Glutamatergic neuron (in vitro differentiated cells): ENCODE measurements around the gene PPP2R2C. TPM values are rescaled to one million over a fixed set of nuclear protein-coding genes. Genes with fewer than 3 reads are reported as not detected.

Experiments used
- DNase-seq: peaks from one replicate; pipeline ENCODE4 v3.0.0; 2022
- H3K27ac Mint-ChIP-seq: one replicate; pipeline ENCODE4 v1.8.0; 2020; ENCODE audit warnings: mild to moderate bottlenecking, mixed read lengths, inconsistent platforms; ENCODE audit not compliant: unreplicated experiment
- H3K27me3 Mint-ChIP-seq: one replicate; pipeline ENCODE4 v1.8.0; 2020; ENCODE audit warnings: mild to moderate bottlenecking, moderate library complexity, mixed read lengths, inconsistent platforms; ENCODE audit not compliant: unreplicated experiment
- H3K36me3 Mint-ChIP-seq: one replicate; pipeline ENCODE4 v1.8.0; 2020; ENCODE audit warnings: mild to moderate bottlenecking, mixed read lengths, inconsistent platforms; ENCODE audit not compliant: unreplicated experiment
- H3K4me1 Mint-ChIP-seq: one replicate; pipeline ENCODE4 v1.8.0; 2020; ENCODE audit warnings: mild to moderate bottlenecking, low read depth, mixed read lengths, inconsistent platforms; ENCODE audit not compliant: unreplicated experiment
- H3K4me3 Mint-ChIP-seq: one replicate; pipeline ENCODE4 v1.8.0; 2020; ENCODE audit warnings: mild to moderate bottlenecking, mixed read lengths, inconsistent platforms; ENCODE audit not compliant: unreplicated experiment
- H3K9me3 Mint-ChIP-seq: one replicate; pipeline ENCODE4 v1.8.0; 2020; ENCODE audit warnings: mild to moderate bottlenecking, moderate library complexity, mixed read lengths, inconsistent platforms; ENCODE audit not compliant: unreplicated experiment
- CTCF ChIP-seq: fragments of 200-600 bp; sonication (generic); IDR thresholded peaks from one replicate; pipeline ENCODE4 v1.5.0; 2021; ENCODE audit not compliant: partially characterized antibody, unreplicated experiment
- total RNA-seq: library from RNA; stranded (reverse); fragmentation: NEBNext Ultra II Directional; extraction: Animal tissue kit (Norgen Biotek cat#: 25700); gene quantifications from one replicate; pipeline ENCODE4 v1.2.1, GENCODE V29; 2021; ENCODE audit not compliant: unreplicated experiment

Gene PPP2R2C
- total RNA-seq, 1 donor from 2014 or later: 9.4 TPM

DNA sequence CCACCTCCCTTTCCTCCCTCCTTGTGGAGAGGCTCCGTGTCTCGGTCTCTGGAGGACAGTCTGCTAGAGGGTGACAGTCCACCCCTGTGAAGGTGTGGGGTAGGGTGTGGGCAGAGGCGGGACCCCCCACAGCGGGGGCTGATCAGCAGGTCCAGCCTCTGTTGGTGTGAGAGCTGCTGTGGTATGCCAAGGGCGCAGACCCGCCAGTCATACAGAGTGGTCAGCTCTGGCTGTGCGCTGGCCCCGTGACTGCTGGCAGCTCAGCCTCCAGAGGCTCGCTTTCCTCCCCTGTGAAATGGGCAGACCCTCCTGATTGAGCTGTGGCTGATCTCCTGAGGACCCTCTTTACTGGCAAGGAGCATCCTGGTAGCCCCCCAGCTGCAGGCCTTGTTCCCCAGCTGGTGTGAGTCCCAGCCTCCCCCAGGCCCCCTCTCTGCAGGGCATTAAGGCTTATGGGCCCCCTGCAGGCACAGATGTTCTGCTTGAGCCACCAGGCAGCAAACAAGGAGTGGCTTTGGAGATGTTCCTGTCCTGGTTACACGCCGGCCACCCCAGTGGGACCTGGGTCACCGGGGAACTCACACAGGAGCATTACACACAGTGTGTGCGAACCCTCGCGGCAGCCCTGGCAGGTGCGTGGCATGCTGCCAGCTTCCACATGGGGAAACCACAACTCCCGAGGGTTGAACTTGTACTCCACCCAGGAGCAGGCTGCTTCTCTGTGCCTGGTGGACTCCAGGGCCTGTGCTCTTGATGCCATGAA, 76.8 kb downstream of the PPP2R2C start:
- H3K9me3 Mint-ChIP-seq: peaks cover 6% of the 10 kb centered on the region
- no peaks in the 10 kb centered on the region for H3K36me3 Mint-ChIP-seq
- H3K4me3 Mint-ChIP-seq: no peak overlapping the region
- no peak for TF ChIP-seq CTCF
- no peak for DNase-seq
- H3K27me3 Mint-ChIP-seq: peaks cover 8% of the 10 kb centered on the region
- no peak overlapping the region for H3K27ac Mint-ChIP-seq
- peaks cover 15% of the 10 kb centered on the region for H3K4me1 Mint-ChIP-seq

DNA sequence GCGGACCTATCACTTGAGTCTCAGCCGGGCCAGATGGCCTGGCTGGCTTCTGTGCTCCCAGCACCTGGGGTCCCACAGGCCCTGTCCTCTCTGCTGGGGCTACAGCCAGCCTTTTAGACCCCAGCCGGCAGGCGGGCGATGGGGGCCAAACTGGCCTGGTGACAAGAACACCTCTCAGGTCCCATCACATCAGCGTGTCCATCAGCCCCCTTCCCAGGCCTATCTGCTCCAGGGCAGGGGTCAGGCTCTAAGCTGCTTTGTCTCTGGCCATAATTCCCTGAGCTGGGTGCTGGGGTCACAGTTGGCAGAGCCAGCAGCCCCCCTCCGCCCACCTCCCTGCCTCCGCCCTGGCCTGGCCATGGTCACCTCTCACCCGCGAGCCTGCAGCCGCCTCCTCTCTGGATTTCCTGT, 77.7 kb downstream of the PPP2R2C start:
- Mint-ChIP-seq H3K9me3 (peaks cover 6% of the 10 kb centered on the region), H3K36me3 (no peaks in the 10 kb centered on the region), H3K4me1 (peaks cover 12% of the 10 kb centered on the region), H3K27ac (no peak overlapping the region), H3K27me3 (peaks cover 8% of the 10 kb centered on the region), H3K4me3 (no peak overlapping the region)
- DNase-seq: no peak
- no peak for TF ChIP-seq CTCF

DNA sequence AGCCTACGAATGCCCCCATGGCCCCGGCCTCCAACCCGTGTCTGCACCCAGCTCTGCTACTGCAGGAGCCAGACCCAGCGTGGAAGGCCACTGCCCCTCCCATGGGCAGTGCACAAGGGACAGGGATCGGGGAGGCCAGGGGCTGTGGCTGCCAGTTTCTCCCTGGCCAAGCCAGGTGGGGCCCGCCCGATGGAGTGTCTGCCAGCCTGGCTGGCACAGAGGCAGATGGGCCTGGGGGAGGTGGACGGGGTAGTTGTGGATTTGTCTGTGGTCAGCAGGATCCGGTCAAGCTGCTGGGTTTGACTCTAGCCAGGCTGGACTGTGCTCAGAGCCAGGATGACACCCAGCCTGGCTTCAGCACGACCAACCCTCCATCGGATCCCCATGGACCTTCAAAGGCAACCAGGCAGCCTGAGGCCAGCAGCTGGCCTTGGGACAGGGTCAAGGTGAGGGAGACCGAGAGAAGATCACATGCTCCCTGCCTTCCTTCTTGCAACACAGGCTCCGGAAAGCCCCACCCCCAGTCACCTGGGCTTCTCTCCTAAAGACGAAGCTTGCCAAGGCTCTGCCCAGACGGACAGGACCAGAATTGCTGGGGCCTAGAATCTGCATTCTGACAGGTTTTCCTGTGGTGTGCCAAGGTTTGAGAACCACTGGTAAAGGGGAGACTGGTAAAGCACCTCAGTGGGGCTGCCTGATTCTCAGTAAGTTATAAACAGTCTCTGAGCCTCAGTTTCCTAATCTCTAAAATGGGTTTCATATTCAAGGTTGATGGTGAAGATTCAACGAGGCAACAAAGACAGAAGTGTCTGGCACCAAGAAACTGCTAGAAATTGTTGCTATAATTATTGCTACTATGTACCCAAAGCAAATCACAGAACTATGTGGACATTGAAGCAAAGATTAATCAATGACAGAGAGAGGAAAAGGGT, 78.6 kb downstream of the PPP2R2C start:
- TF ChIP-seq CTCF: no peak
- Mint-ChIP-seq H3K27ac (no peak overlapping the region), H3K9me3 (peaks cover 6% of the 10 kb centered on the region), H3K27me3 (peaks cover 9% of the 10 kb centered on the region), H3K4me1 (peaks cover 9% of the 10 kb centered on the region), H3K4me3 (no peak overlapping the region), H3K36me3 (no peaks in the 10 kb centered on the region)
- DNase-seq: no peak

DNA sequence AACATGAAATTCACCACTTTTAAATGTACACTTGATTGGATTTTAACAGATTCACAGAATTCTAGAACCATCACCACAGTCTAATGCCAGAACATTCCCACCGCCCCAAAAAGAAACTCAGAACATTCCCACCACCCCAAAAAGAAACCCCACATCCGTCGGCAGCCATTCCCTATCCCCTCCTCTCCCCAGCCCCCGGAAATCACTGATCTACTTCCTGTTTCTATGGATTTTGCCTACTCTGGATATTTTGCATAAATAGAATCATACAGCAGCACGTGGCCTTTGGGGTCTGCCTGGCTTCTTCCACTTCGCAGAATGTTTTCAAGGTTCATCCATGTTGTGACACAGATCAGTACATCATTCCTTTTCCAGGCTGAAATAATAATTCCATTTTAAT, 79.3 kb downstream of the PPP2R2C start:
- Mint-ChIP-seq H3K4me1 (peaks cover 3% of the 10 kb centered on the region), H3K36me3 (no peaks in the 10 kb centered on the region), H3K27me3 (peaks cover 11% of the 10 kb centered on the region), H3K4me3 (no peak overlapping the region), H3K9me3 (peaks cover 8% of the 10 kb centered on the region), H3K27ac (no peak overlapping the region)
- TF ChIP-seq CTCF: no peak
- DNase-seq: no peak
